HCT116 (cell line): Measurements from ENCODE around the gene GLI3. TPM values are rescaled to one million over a fixed set of nuclear protein-coding genes. Genes with fewer than 3 reads are reported as not detected.
A peak's percentile ranks its signal among the peaks of the same experiment; 100 is the strongest.

Experiments
- ATAC-seq: fragments of 200-7000 bp; cut with Tn5 transposase; 2 replicates; pipeline ENCODE4 v1.9.1; 2020; ENCODE audit warnings: mild to moderate bottlenecking, moderate library complexity
- BruUV-seq: library from RNA; stranded (reverse); fragments of 400-500 nt; replicated peaks from 2 replicates; lab custom pipeline; 2021; lab: Mats Ljungman, UMichigan
- CTCF ChIA-PET: fragments of 300-600 bp; sonication (Branson Sonifier 250); formaldehyde crosslinking; loops from one replicate; lab custom pipeline; 2021; ENCODE audit warnings: antibody characterized with exemption; lab: Charles Lee
- POLR2A ChIA-PET: fragments of 300-600, 350-600 bp; sonication (Branson Sonifier 250); formaldehyde crosslinking; loops from one replicate; lab custom pipeline; 2021; ENCODE audit warnings: antibody characterized with exemption; lab: Charles Lee
- RAD21 ChIA-PET, 2 experiments: fragments of 300-600 bp; sonication (Branson Sonifier 250); formaldehyde crosslinking; loops; one replicate each; lab custom pipeline; 2023; ENCODE audit warnings: low total read pairs in 2 of 2; ENCODE audit not compliant: uncharacterized antibody in 2 of 2, unreplicated experiment in 2 of 2, low non-redundant PET in 1 of 2; lab: Charles Lee
- DNase-seq: peaks from one replicate; pipeline ENCODE4 v3.0.0-alpha.2; 2010; ENCODE audit warnings: low read depth, low spot score
- H2AFZ ChIP-seq: fragments of 200-600 bp; shearing (Covaris generic), sonication (generic); 2 replicates; pipeline ENCODE4 v1.6.1; 2017; ENCODE audit warnings: low read depth, mixed run types, mixed read lengths, antibody characterized with exemption, low read length; ENCODE audit not compliant: poor library complexity, severe bottlenecking
- H3K27ac ChIP-seq: 2 replicates; pipeline ENCODE4 v1.5.1; 2012; ENCODE audit warnings: low read depth, low read length
- H3K27me3 ChIP-seq: fragments of 200-600 bp; sonication (generic); 2 replicates; pipeline ENCODE4 v1.6.1; 2016; ENCODE audit warnings: mixed run types, low read length, mixed read lengths; ENCODE audit not compliant: insufficient read depth
- H3K36me3 ChIP-seq, 2 experiments: fragments of 200-500 bp in 1 of 2; fragments of 200-600 bp in 1 of 2; sonication (Bioruptor generic) in 1 of 2; sonication (generic) in 1 of 2; 2 replicates each; pipeline versions ENCODE4 v1.5.1 to v1.6.1; 2014 to 2016; ENCODE audit warnings: low read length in 2 of 2, inconsistent platforms in 1 of 2, mixed read lengths in 1 of 2, mixed run types in 1 of 2; ENCODE audit not compliant: insufficient read depth in 2 of 2, control insufficient read depth in 1 of 2
- H3K4me1 ChIP-seq, 2 experiments: fragments of 200-600 bp in 1 of 2; sonication (generic) in 1 of 2; 2 replicates each; pipeline versions ENCODE4 v1.5.1 to v1.6.1; 2012 to 2017; ENCODE audit warnings: low read length in 2 of 2, inconsistent platforms in 1 of 2, mild to moderate bottlenecking in 1 of 2, mixed read lengths in 1 of 2, mixed run types in 1 of 2, moderate library complexity in 1 of 2; ENCODE audit not compliant: insufficient read depth in 2 of 2, control insufficient read depth in 1 of 2
- H3K4me2 ChIP-seq: fragments of 200-600 bp; sonication (generic); 2 replicates; pipeline ENCODE4 v1.6.1; 2017; ENCODE audit warnings: mixed run types, low read length, mixed read lengths
- H3K4me3 ChIP-seq, 2 experiments: fragments of 200-600 bp in 1 of 2; sonication (generic) in 1 of 2; replicated peaks in 1 of 2; 2 replicates each; pipeline ENCODE4 v1.5.1; 2011 to 2016; ENCODE audit warnings: low read length in 2 of 2, control low read depth in 1 of 2, low read depth in 1 of 2, mild to moderate bottlenecking in 1 of 2, mixed read lengths in 1 of 2, mixed run types in 1 of 2
- H3K79me2 ChIP-seq: fragments of 200-600 bp; sonication (generic); 2 replicates; pipeline ENCODE4 v1.6.1; 2017; ENCODE audit warnings: mild to moderate bottlenecking, mixed run types, low read length, moderate library complexity, mixed read lengths; ENCODE audit not compliant: insufficient read depth
- H3K9ac ChIP-seq: fragments of 200-600 bp; sonication (generic); 2 replicates; pipeline ENCODE4 v1.6.1; 2016; ENCODE audit warnings: low read length, mixed read lengths
- H3K9me2 ChIP-seq: fragments of 200-600 bp; sonication (generic), shearing (Covaris generic); 2 replicates; pipeline ENCODE4 v1.6.1; 2017; ENCODE audit warnings: mixed run types, mild to moderate bottlenecking, moderate library complexity; ENCODE audit not compliant: insufficient read depth
- H3K9me3 ChIP-seq, 2 experiments: fragments of 200-500 bp in 1 of 2; fragments of 200-600 bp in 1 of 2; sonication (Bioruptor generic) in 1 of 2; sonication (generic) in 1 of 2; 2 replicates each; pipeline ENCODE4 v1.6.1; 2014 to 2017; ENCODE audit warnings: low read length in 2 of 2, mixed read lengths in 2 of 2, inconsistent platforms in 1 of 2, low read depth in 1 of 2, mild to moderate bottlenecking in 1 of 2, mixed run types in 1 of 2, moderate library complexity in 1 of 2; ENCODE audit not compliant: control insufficient read depth in 1 of 2, insufficient read depth in 1 of 2
- H4K20me1 ChIP-seq: fragments of 200-600 bp; sonication (generic), shearing (Covaris generic); 2 replicates; pipeline ENCODE4 v1.6.1; 2017; ENCODE audit warnings: mixed run types, mild to moderate bottlenecking, moderate library complexity; ENCODE audit not compliant: insufficient read depth
- ELF1 ChIP-seq: IDR thresholded peaks from 2 replicates; pipeline ENCODE4 v1.6.1; 2012; ENCODE audit warnings: low read depth, borderline replicate concordance
- EZH2phosphoT487 ChIP-seq: fragments of 200-600 bp; IDR thresholded peaks from 2 replicates; pipeline ENCODE4 v1.6.1; 2018; ENCODE audit warnings: antibody characterized with exemption, borderline replicate concordance
- SP1 ChIP-seq: IDR thresholded peaks from 2 replicates; pipeline ENCODE4 v1.6.1; 2012; ENCODE audit warnings: low read depth
- intact Hi-C: fragments of 100-400 bp; cut with micrococcal nuclease; formaldehyde crosslinking; loops from 2 replicates; pipeline ENCODE4 v1.10.0; 2022
- total RNA-seq: library from RNA; stranded (reverse); gene quantifications from one replicate; pipeline ENCODE4 v1.2.1, GENCODE V29; 2021; ENCODE audit not compliant: unreplicated experiment
- TF ChIP-seq, protein P1 (sequence below), 3 experiments: fragments of 200-600 bp in 1 of 3; sonication (generic) in 1 of 3; IDR thresholded peaks in 2 of 3; conservative IDR thresholded peaks in 1 of 3; 2 replicates each; pipeline ENCODE4 v1.5.1; 2012 to 2017; ENCODE audit warnings: low read depth in 2 of 3, low read length in 2 of 3, antibody characterized with exemption in 1 of 3, borderline replicate concordance in 1 of 3, control low read depth in 1 of 3, mild to moderate bottlenecking in 1 of 3, mixed read lengths in 1 of 3, mixed run types in 1 of 3, moderate library complexity in 1 of 3; ENCODE audit not compliant: insufficient read depth in 1 of 3

GLI3 gene
- total RNA-seq, 1 experiment from 2014 or later = 0.07 TPM

DNA sequence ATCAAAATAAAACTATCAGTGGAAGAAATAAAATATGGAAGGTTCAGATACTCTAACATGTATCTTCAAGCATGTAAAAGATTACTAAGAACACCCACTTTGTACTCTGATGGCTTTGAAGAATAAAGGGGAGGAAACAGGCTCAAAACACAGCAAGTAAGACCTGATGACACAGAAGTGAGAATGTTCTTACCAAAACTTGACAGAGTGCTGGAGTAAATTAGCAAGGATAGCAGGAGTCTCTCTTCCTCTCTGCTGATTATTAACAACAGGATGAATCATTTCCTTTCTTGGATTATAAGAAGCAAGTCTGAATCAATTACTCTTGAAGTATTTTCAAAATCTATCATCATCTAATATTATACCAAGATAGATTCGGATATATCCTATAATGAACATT is 47.5 kb downstream of the GLI3 start (continued):
- no peak for TF ChIP-seq ELF1
- TF ChIP-seq, all 23 proteins: peak for 0

DNA sequence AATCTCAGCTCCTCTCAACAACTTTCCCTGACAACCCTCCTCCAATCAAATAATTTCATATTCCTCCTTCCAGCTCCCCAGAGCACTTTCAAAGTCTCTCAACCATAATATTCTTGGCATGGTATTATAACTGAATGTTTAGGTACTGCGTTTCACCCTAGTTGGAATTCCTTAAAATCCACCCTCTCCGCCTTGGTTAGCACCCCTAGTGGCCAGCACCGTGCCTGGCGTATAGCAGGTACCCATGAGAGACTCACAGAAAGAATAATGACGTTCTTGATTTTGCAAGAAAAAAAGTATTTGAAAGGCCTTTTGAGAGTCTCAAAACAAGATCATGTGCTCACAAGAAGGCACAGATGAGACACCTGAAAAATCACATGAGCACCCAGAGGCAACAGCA is 50.9 kb downstream of the GLI3 start:
- DNase-seq (no peak), ATAC-seq (0 out of 2 replicates have a peak, but pooled peaks have one; percentile 34)
- no peak for TF ChIP-seq SP1
- TF ChIP-seq, protein P1, sequence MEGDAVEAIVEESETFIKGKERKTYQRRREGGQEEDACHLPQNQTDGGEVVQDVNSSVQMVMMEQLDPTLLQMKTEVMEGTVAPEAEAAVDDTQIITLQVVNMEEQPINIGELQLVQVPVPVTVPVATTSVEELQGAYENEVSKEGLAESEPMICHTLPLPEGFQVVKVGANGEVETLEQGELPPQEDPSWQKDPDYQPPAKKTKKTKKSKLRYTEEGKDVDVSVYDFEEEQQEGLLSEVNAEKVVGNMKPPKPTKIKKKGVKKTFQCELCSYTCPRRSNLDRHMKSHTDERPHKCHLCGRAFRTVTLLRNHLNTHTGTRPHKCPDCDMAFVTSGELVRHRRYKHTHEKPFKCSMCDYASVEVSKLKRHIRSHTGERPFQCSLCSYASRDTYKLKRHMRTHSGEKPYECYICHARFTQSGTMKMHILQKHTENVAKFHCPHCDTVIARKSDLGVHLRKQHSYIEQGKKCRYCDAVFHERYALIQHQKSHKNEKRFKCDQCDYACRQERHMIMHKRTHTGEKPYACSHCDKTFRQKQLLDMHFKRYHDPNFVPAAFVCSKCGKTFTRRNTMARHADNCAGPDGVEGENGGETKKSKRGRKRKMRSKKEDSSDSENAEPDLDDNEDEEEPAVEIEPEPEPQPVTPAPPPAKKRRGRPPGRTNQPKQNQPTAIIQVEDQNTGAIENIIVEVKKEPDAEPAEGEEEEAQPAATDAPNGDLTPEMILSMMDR (IDR thresholded peaks at IDR 0.05 in 2 of 3, conservative IDR thresholded peaks at IDR 0.05 in 1 of 3; ENCODE audit: borderline replicate concordance in 1 of 3, insufficient read depth in 1 of 3, low read depth in 2 of 3, low read length in 2 of 3) = peak in 2 of 3 experiments; percentile 70 to 72; a peak in 4 of 6 replicates
- no peaks in the 10 kb centered on the region for H3K27me3 ChIP-seq
- H3K27ac ChIP-seq = no peak overlapping the region
- H3K9me2 ChIP-seq = no peaks in the 10 kb centered on the region
- H3K4me1 ChIP-seq = no peaks in the 10 kb centered on the region
- no peaks in the 10 kb centered on the region for H3K79me2 ChIP-seq
- H3K4me2 ChIP-seq = no peak overlapping the region
- RAD21 ChIA-PET = no interaction called here
- H4K20me1 ChIP-seq = no peaks in the 10 kb centered on the region
- no peak overlapping the region for H3K4me3 ChIP-seq
- POLR2A ChIA-PET = no interaction called here
- CTCF ChIA-PET = interaction anchor here (0.7 kb wide), 1 partner anchor 9 kb away, joined by 3 read pairs; no protein-coding TSS in a partner anchor
- intact Hi-C loops = no loop called here
- BruUV-seq = no TSS peak
- H3K9ac ChIP-seq = no peak overlapping the region
- H2AFZ ChIP-seq = no peak overlapping the region
- H3K9me3 ChIP-seq = no peaks in the 10 kb centered on the region
- no peaks in the 10 kb centered on the region for H3K36me3 ChIP-seq

DNA sequence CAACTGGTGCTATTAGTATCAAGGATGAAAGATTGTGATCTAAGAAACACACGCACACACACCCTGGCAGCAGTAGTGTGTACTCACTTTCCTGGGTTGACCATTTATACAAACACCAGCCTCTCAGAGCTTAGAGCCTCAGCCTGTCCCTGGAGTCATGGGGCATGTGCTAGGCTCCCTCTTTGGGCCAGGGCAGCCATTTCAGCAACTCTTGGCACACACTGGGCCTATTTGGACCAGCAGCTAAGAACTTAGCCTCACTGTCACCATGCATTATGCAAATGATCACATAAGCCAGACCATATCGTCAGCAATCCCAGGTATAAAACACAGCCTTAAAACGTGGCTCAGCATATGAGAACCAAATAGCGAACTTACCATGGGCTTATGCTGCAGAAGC is 51.3 kb downstream of the GLI3 start:
- Histone ChIP-seq H3K9ac (no peak overlapping the region), H3K36me3 (no peaks in the 10 kb centered on the region), H3K79me2 (no peaks in the 10 kb centered on the region), H2AFZ (no peak overlapping the region), H3K4me1 (no peaks in the 10 kb centered on the region), H3K9me3 (no peaks in the 10 kb centered on the region), H3K27ac (no peak overlapping the region), H3K4me3 (no peak overlapping the region), H4K20me1 (no peaks in the 10 kb centered on the region), H3K27me3 (no peaks in the 10 kb centered on the region), H3K9me2 (no peaks in the 10 kb centered on the region), H3K4me2 (no peak overlapping the region)
- CTCF ChIA-PET = interaction anchor here (0.7 kb wide), 1 partner anchor 10 kb away, joined by 3 read pairs; no protein-coding TSS in a partner anchor
- POLR2A ChIA-PET = no interaction called here
- DNase-seq (no peak), ATAC-seq (no peak)
- RAD21 ChIA-PET = no interaction called here
- no TSS peak for BruUV-seq
- TF ChIP-seq EZH2phosphoT487 = no peak
- intact Hi-C loops = no loop called here
